Gastroesophageal sphincter (tissue), 4 donors: ENCODE measurements around the gene SZT2. TPM values are rescaled to one million over a fixed set of nuclear protein-coding genes. Genes with fewer than 3 reads are reported as not detected.

Source experiments
- ATAC-seq: fragments of 150-250 bp; one replicate; pipeline ENCODE4 v1.9.1; 2016; ENCODE audit warnings: mild to moderate bottlenecking, moderate library complexity
- H3K27ac ChIP-seq, 4 donors: fragments of 200-600 bp; sonication (generic) in 3 of 4; 1 replicate in 3 of 4; 2 replicates in 1 of 4; pipeline ENCODE4 v1.5.1; 2016 to 2019
- H3K27me3 ChIP-seq: fragments of 200-600 bp; sonication (generic); one replicate; pipeline ENCODE4 v1.5.1; 2019
- H3K36me3 ChIP-seq, 2 donors: fragments of 200-600 bp; sonication (generic); one replicate each; pipeline ENCODE4 v1.5.1; 2019; ENCODE audit warnings: control low read depth in 1 of 2
- H3K4me1 ChIP-seq, 3 donors: fragments of 200-600 bp; sonication (generic); 1 replicate in 2 of 3; 2 replicates in 1 of 3; pipeline ENCODE4 v1.5.1; 2016 to 2019; ENCODE audit warnings: control low read depth in 2 of 3
- H3K4me3 ChIP-seq, 2 donors: fragments of 200-600 bp; sonication (generic); one replicate each; pipeline ENCODE4 v1.5.1; 2019; ENCODE audit warnings: mild to moderate bottlenecking in 1 of 2, moderate library complexity in 1 of 2
- H3K9me3 ChIP-seq, 3 donors: fragments of 200-600 bp; sonication (generic); one replicate each; pipeline ENCODE4 v1.5.1; 2017 to 2019; ENCODE audit warnings: control low read depth in 2 of 3
- CTCF ChIP-seq, 4 experiments: fragments of 200-600 bp in 2 of 4; fragments of 450-650 bp in 2 of 4; sonication (generic) in 1 of 4; IDR thresholded peaks; one replicate each; pipeline ENCODE4 v1.5.1; 2017 to 2019; ENCODE audit warnings: antibody characterized with exemption in 4 of 4, mild to moderate bottlenecking in 2 of 4, moderate library complexity in 2 of 4
- EP300 ChIP-seq: sonication (generic); formaldehyde crosslinking; IDR thresholded peaks from one replicate; pipeline ENCODE4 v1.6.1; 2017; ENCODE audit warnings: antibody characterized with exemption, mild to moderate bottlenecking
- POLR2A ChIP-seq, 2 donors: fragments of 450-650 bp; IDR thresholded peaks; one replicate each; pipeline ENCODE4 v1.6.1; 2017; ENCODE audit warnings: antibody characterized with exemption in 2 of 2, mild to moderate bottlenecking in 2 of 2, moderate library complexity in 1 of 2
- POLR2AphosphoS5 ChIP-seq: sonication (generic); formaldehyde crosslinking; IDR thresholded peaks from one replicate; pipeline ENCODE4 v1.6.1; 2017; ENCODE audit warnings: antibody characterized with exemption
- WGBS, 2 donors: methylation state at CpG; one replicate each; pipeline ENCODE4 v1.1.5; 2018; ENCODE audit warnings: low coverage in 1 of 2; 5-methylcytosine and 5-hydroxymethylcytosine counted together
- total RNA-seq, 4 donors: library from RNA; depleted of rRNA; stranded (reverse); fragments of >200 nt; gene quantifications; one replicate each; pipeline ENCODE4 v1.1.0, GENCODE V29; 2016

Gene SZT2
- total RNA-seq, 4 donors from 2014 or later, result 13.1 to 40.0 (median 35.1) TPM

- Histone ChIP-seq H3K27me3 (no peaks in the 10 kb centered on the region), H3K4me1 (no peaks in the 10 kb centered on the region), H3K9me3 (no peaks in the 10 kb centered on the region), H3K36me3 (no peaks in the 10 kb centered on the region), H3K4me3 (no peak overlapping the region), H3K27ac (no peak overlapping the region)
- no peak for ATAC-seq
- TF ChIP-seq EP300 (no peak), CTCF (IDR thresholded peaks at IDR 0.05) (no peak), POLR2AphosphoS5 (no peak), POLR2A (IDR thresholded peaks at IDR 0.05) (no peak)
- 39 to 40% methylated on average over 2 to 3 of the region's 3 CpGs for WGBS, 2 donors
These were observed 89.7 kb downstream of the SZT2 start for GRCh38 chr1:43479414-43479813.

GRCh38 chr1:43481491-43481890, 91.8 kb downstream of the SZT2 start:
- no peaks in the 10 kb centered on the region for H3K27me3 ChIP-seq
- no peak overlapping the region for H3K27ac ChIP-seq
- H3K9me3 ChIP-seq, result no peaks in the 10 kb centered on the region
- 80 to 81% methylated on average over 2 of the region's 2 CpGs for WGBS, 2 donors
- ATAC-seq, result no peak
- TF ChIP-seq EP300 (no peak), POLR2A (IDR thresholded peaks at IDR 0.05) (no peak), POLR2AphosphoS5 (no peak), CTCF (IDR thresholded peaks at IDR 0.05) (no peak)
- no peak overlapping the region for H3K4me3 ChIP-seq
- no peaks in the 10 kb centered on the region for H3K4me1 ChIP-seq
- no peaks in the 10 kb centered on the region for H3K36me3 ChIP-seq

GRCh38 chr1:43482215-43482614, 92.5 kb downstream of the SZT2 start:
- no peak overlapping the region for H3K27ac ChIP-seq
- no peaks in the 10 kb centered on the region for H3K4me1 ChIP-seq
- TF ChIP-seq EP300 (no peak), POLR2A (IDR thresholded peaks at IDR 0.05) (no peak), POLR2AphosphoS5 (no peak), CTCF (IDR thresholded peaks at IDR 0.05) (no peak)
- WGBS, 2 donors, result 63 to 73% methylated on average over 1 of the region's 1 CpG
- no peak overlapping the region for H3K4me3 ChIP-seq
- H3K27me3 ChIP-seq, result no peaks in the 10 kb centered on the region
- H3K36me3 ChIP-seq, result no peaks in the 10 kb centered on the region
- no peak for ATAC-seq
- H3K9me3 ChIP-seq, result peaks cover 0 to 2% (median 0%) of the 10 kb centered on the region in 3 donors

- no peaks in the 10 kb centered on the region for H3K36me3 ChIP-seq
- 86 to 95% methylated on average over 2 of the region's 2 CpGs for WGBS, 2 donors
- no peaks in the 10 kb centered on the region for H3K4me1 ChIP-seq
- TF ChIP-seq POLR2AphosphoS5 (no peak), EP300 (no peak), CTCF (IDR thresholded peaks at IDR 0.05) (no peak), POLR2A (IDR thresholded peaks at IDR 0.05) (no peak)
- H3K9me3 ChIP-seq, result peaks cover 0 to 18% (median 0%) of the 10 kb centered on the region in 3 donors
- no peak overlapping the region for H3K4me3 ChIP-seq
- H3K27ac ChIP-seq, result no peak overlapping the region
- H3K27me3 ChIP-seq, result no peaks in the 10 kb centered on the region
- ATAC-seq, result no peak
These were observed 94.7 kb downstream of the SZT2 start for GRCh38 chr1:43484367-43484766.

GRCh38 chr1:43488165-43488564, 98.5 kb downstream of the SZT2 start:
- TF ChIP-seq EP300, result no peak
- no peak for TF ChIP-seq POLR2A (IDR thresholded peaks at IDR 0.05)
- Histone ChIP-seq H3K4me3 (no peak overlapping the region), H3K9me3 (peaks cover 0 to 35% (median 0%) of the 10 kb centered on the region in 3 donors), H3K4me1 (no peaks in the 10 kb centered on the region), H3K36me3 (no peaks in the 10 kb centered on the region), H3K27me3 (no peaks in the 10 kb centered on the region), H3K27ac (no peak overlapping the region)
- ATAC-seq, result no peak
- WGBS, 2 donors, result 71% methylated on average over 1 of the region's 1 CpG; no CpG with 5 or more reads in 1 of the 2 donors
